ENCODE data around the gene VWCE.
"Not testable (repeated sequence)": the region's sequence is repeated elsewhere in the genome, so short reads cannot be mapped to it uniquely, and the experiment has no call there.

Gene VWCE

DNA sequence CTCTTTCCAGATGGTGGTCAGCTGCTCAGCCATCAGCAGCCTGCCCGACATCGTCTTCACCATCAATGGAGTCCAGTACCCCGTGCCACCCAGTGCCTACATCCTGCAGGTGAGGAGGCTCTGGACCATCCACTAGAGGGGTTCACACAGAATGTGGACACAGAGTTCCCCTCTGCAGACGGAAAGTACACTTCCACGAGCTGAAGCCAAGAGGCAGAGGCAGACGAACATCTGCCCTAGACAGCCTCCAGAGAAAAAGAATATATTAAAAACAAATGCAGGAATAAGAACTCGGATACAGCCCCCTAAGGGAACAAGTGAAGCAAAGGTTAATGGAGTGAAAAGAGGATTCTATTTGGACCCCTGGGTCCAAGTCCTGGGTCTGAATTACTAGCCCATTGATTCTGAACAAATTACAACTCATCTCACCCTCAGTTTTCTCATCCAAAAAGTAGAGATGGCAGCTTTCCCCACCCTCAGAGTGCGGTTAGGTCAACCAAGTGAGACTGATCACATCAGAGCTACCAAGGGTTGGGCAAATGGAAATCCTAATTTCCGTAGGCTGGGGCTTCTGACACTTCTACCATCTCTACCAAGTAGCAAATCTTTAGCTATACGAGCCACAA lies 83.7 kb downstream of the VWCE start:
- H3K27ac ChIP-seq (ENCODE audit: low read length); H3K79me2 ChIP-seq (ENCODE audit: low read length); H4K20me1 ChIP-seq (ENCODE audit: insufficient read depth, low read length); H3K9me3 ChIP-seq (ENCODE audit: insufficient read depth, low read length); H3K9ac ChIP-seq (ENCODE audit: low read length); H3K27me3 ChIP-seq (ENCODE audit: low read depth, low read length); H3K36me3 ChIP-seq (replicated peaks; ENCODE audit: low read depth, low read length); H2AFZ ChIP-seq (ENCODE audit: low read depth, low read length); H3K4me1 ChIP-seq (ENCODE audit: low read length); H3K4me2 ChIP-seq (ENCODE audit: low read length); H3K4me3 ChIP-seq (ENCODE audit: low read length): not testable (repeated sequence)

GRCh38 chr11:61210629-61211028 lies 84.5 kb downstream of the VWCE start:
- H3K4me1 ChIP-seq (ENCODE audit: low read length); H4K20me1 ChIP-seq (ENCODE audit: insufficient read depth, low read length); H2AFZ ChIP-seq (ENCODE audit: low read depth, low read length); H3K4me2 ChIP-seq (ENCODE audit: low read length); H3K27me3 ChIP-seq (ENCODE audit: low read depth, low read length); H3K79me2 ChIP-seq (ENCODE audit: low read length); H3K4me3 ChIP-seq (ENCODE audit: low read length); H3K27ac ChIP-seq (ENCODE audit: low read length); H3K9me3 ChIP-seq (ENCODE audit: insufficient read depth, low read length); H3K9ac ChIP-seq (ENCODE audit: low read length); H3K36me3 ChIP-seq (replicated peaks; ENCODE audit: low read depth, low read length): not testable (repeated sequence)

All from OCI-LY3 (cell line).